ENCODE results near the gene TDRD3.
A peak's percentile ranks its signal among the peaks of the same experiment; 100 is the strongest.

TDRD3 gene

DNA sequence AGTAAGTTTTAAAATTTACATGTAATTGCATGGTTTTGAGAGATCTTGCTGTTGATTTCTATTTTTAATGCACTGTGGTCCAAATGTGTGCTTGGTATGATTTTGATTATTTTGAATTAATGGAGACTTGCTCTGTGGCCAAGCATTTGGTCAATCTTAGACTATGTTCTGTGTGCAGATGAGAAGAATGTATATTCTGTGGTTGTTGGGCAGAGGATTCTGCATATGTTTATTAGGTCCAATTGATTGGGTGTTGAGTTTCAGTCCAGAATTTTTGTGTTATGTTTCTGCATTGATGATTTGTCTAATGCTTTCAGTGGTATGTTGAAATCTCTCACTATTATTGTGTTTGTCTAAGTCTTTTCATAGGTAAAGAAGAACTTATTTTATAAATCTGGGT lies 82.3 kb downstream of the TDRD3 start:
- no peak for DNase-seq (ENCODE audit: low read depth)
- TF ChIP-seq, protein P1, sequence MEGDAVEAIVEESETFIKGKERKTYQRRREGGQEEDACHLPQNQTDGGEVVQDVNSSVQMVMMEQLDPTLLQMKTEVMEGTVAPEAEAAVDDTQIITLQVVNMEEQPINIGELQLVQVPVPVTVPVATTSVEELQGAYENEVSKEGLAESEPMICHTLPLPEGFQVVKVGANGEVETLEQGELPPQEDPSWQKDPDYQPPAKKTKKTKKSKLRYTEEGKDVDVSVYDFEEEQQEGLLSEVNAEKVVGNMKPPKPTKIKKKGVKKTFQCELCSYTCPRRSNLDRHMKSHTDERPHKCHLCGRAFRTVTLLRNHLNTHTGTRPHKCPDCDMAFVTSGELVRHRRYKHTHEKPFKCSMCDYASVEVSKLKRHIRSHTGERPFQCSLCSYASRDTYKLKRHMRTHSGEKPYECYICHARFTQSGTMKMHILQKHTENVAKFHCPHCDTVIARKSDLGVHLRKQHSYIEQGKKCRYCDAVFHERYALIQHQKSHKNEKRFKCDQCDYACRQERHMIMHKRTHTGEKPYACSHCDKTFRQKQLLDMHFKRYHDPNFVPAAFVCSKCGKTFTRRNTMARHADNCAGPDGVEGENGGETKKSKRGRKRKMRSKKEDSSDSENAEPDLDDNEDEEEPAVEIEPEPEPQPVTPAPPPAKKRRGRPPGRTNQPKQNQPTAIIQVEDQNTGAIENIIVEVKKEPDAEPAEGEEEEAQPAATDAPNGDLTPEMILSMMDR (IDR thresholded peaks at IDR 0.05; ENCODE audit: control insufficient read depth, insufficient read depth, low read depth, low read length, missing control alignments), result no peak

DNA sequence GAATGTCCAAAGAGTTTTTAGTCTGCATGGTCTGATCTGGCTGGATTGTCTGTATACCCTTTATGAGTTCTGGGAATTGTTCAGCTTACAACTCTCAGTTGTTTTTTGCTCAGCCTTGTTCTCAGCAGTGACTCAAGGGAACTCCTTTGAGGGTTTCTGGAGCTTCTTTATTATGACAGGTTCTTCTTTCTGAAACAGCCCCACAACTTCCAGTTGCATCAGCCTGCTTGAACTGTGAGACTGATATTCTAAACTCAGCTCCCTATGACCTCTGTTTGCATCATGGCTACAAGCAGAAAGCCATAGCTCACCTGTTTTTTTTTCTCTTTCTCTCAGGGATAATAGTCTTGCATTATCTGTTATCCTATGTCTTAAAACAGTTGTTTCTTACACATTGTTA lies 85.0 kb downstream of the TDRD3 start:
- H3K4me3 ChIP-seq (ENCODE audit: control insufficient read depth, low read depth, low read length), result no peak overlapping the region
- TF ChIP-seq, protein P1 (IDR thresholded peaks at IDR 0.05; ENCODE audit: control insufficient read depth, insufficient read depth, low read depth, low read length, missing control alignments), result no peak
- DNase-seq (ENCODE audit: low read depth), result peak; percentile 5

More for the DNA sequence above, 82.3 kb downstream of the TDRD3 start:
- no peak overlapping the region for H3K4me3 ChIP-seq (ENCODE audit: control insufficient read depth, low read depth, low read length)

DNA sequence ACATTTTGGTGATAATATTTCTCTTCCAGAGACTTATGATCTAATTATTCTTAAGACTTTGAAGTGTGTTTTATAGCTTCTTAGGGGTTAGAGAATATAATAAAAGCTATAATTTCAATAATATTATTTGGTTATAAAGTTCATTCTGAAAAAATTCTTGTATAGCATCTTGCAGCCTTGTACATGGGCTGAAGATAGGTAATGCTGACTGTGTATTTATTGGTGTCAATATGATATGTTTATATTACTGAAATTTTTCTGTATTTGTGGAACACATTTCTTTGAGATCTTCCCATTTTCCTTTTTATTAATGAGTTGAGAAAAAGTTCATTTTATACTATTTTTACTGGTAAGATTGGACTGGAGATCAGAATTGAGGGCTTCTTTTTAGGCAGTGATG lies 87.8 kb downstream of the TDRD3 start:
- TF ChIP-seq, protein P1 (IDR thresholded peaks at IDR 0.05; ENCODE audit: control insufficient read depth, insufficient read depth, low read depth, low read length, missing control alignments), result no peak
- no peak for DNase-seq (ENCODE audit: low read depth)
- no peak overlapping the region for H3K4me3 ChIP-seq (ENCODE audit: control insufficient read depth, low read depth, low read length)

DNA sequence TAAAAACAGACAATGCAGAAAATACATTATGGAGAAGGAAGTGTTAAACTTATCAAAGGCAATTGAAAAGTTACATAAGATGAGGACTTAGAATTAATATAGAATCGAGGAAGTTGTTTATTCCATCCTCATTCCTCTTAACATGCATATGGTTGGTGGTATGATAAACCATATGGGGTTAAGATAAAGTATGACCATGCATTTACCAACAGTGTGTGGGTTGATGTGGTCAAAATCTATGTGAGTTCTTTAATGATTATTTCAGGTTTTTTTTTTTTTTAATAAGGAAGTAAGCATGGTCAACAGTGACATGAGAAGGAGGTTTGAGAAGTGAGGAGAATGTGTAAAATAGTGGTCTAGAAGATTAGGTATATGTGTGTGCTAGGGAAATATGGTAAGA lies 94.5 kb downstream of the TDRD3 start:
- TF ChIP-seq, protein P1 (IDR thresholded peaks at IDR 0.05; ENCODE audit: control insufficient read depth, insufficient read depth, low read depth, low read length, missing control alignments), result no peak
- no peak for DNase-seq (ENCODE audit: low read depth)
- H3K4me3 ChIP-seq (ENCODE audit: control insufficient read depth, low read depth, low read length), result no peak overlapping the region

DNA sequence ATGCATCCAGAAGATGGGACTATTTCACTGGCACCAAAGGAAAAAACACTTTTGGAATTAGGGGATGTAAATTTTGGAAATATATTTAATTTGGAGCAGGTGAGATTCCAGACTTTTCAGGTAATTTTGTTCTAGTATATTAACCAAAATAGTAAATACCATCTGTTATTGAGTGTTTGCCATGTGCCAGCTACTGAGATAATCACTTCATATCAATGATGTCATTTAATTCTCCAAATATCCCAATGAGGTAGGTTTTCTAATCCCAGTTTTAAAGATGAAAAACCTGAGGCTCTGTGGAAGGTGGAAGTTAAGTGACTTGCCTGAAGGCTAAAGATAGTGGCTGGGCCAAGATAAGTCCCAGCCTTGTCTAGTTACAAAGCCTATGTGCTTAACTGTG lies 95.2 kb downstream of the TDRD3 start:
- no peak overlapping the region for H3K4me3 ChIP-seq (ENCODE audit: control insufficient read depth, low read depth, low read length)
- TF ChIP-seq, protein P1 (IDR thresholded peaks at IDR 0.05; ENCODE audit: control insufficient read depth, insufficient read depth, low read depth, low read length, missing control alignments), result no peak
- DNase-seq (ENCODE audit: low read depth), result no peak

DNA sequence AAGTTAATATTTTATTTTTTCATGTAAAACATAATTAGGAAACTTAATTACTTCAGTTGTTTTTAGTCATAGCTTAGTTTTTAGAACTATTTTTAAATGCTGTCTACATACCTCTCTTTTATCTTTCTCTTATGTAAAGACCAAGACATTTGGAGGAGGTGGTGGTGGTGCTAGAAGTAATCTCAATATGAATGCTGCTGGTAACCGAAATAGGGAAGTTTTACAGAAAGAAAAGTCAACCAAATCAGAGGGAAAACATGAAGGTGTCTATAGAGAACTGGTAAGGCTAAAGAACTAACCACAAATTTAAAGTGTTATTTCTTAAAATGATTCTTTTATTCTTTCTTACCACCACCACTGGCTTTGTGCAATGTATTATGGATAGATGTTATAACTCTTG lies 97.3 kb downstream of the TDRD3 start:
- TF ChIP-seq, protein P1 (IDR thresholded peaks at IDR 0.05; ENCODE audit: control insufficient read depth, insufficient read depth, low read depth, low read length, missing control alignments), result no peak

DNA sequence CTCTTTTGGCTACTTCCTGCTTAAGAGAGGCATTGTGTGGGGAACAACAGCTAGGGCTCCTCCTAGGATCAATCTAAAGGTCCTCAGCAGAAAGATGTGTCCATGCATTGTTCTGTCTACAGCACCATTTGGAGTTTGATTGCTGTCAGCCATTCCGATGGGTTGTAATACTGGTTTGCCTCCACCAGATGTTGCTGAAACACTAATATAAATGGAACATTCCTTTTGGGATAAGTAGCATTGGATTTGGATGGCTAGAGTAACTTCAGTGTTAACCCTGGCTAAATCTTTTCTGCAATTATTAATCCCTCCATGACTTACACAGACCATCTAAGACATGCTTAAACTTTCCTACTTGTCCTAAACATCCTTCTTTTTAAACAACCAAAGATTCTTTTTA lies 104.2 kb downstream of the TDRD3 start:
- TF ChIP-seq, protein P1 (IDR thresholded peaks at IDR 0.05; ENCODE audit: control insufficient read depth, insufficient read depth, low read depth, low read length, missing control alignments), result peak; percentile 17
- DNase-seq (ENCODE audit: low read depth), result no peak
- no peak overlapping the region for H3K4me3 ChIP-seq (ENCODE audit: control insufficient read depth, low read depth, low read length)

More for the DNA sequence above, 97.3 kb downstream of the TDRD3 start:
- DNase-seq (ENCODE audit: low read depth), result no peak
- no peak overlapping the region for H3K4me3 ChIP-seq (ENCODE audit: control insufficient read depth, low read depth, low read length)

Measured in AG09309 (cell line).